Left lung (tissue), 10 donors: ENCODE data around the gene TOM1. TPM values are rescaled to one million over a fixed set of nuclear protein-coding genes. Genes with fewer than 3 reads are reported as not detected.

Source experiments
- ATAC-seq: fragments of 200-7000 bp; cut with Tn5 transposase; one replicate; pipeline ENCODE4 v1.9.1; 2020; ENCODE audit warnings: moderate library complexity
- DNase-seq, 4 donors: peaks; one replicate each; pipeline ENCODE4 v3.0.0-alpha.2; 2013 to 2020
- H3K27ac ChIP-seq, 2 donors: fragments of 200-600 bp; sonication (generic) in 1 of 2; one replicate each; pipeline versions ENCODE4 v1.5.0 to v1.8.0; 2020 to 2021
- H3K27me3 ChIP-seq, 2 donors: fragments of 200-600 bp; sonication (generic) in 1 of 2; one replicate each; pipeline versions ENCODE4 v1.5.0 to v1.8.0; 2020 to 2021
- H3K36me3 ChIP-seq, 2 donors: fragments of 200-600 bp; sonication (generic) in 1 of 2; one replicate each; pipeline versions ENCODE4 v1.5.0 to v1.8.0; 2020 to 2021
- H3K4me1 ChIP-seq, 2 donors: fragments of 200-600 bp; one replicate each; pipeline ENCODE4 v1.8.0; 2021
- H3K4me3 ChIP-seq, 2 donors: fragments of 200-600 bp; sonication (generic) in 1 of 2; one replicate each; pipeline versions ENCODE4 v1.5.0 to v1.8.0; 2020 to 2021; ENCODE audit warnings: mild to moderate bottlenecking in 1 of 2
- H3K9me3 ChIP-seq, 2 donors: fragments of 200-600 bp; sonication (generic) in 1 of 2; one replicate each; pipeline versions ENCODE4 v1.5.0 to v1.8.0; 2020 to 2021
- CTCF ChIP-seq, 2 donors: fragments of 200-600 bp; sonication (generic) in 1 of 2; IDR thresholded peaks; one replicate each; pipeline versions ENCODE4 v1.5.0 to v1.8.0; 2021; ENCODE audit warnings: antibody characterized with exemption in 2 of 2
- intact Hi-C, 2 donors: fragments of 100-400 bp; cut with DNase I; formaldehyde crosslinking; loops; one replicate each; pipeline versions ENCODE4 v1.11.2 to v1.14.2; 2022
- polyA plus RNA-seq, 6 donors: library from polyadenylated mRNA; unstranded; fragments of 120-200 nt; gene quantifications; one replicate each; pipeline ENCODE4 v1.2.1, GENCODE V29; 2013; ENCODE audit not compliant: insufficient read length in 6 of 6
- total RNA-seq, 2 donors: library from RNA; stranded (reverse); fragmentation: NEBNext Ultra II Directional; extraction: Animal tissue kit (Norgen Biotek cat#: 25700); gene quantifications; one replicate each; pipeline ENCODE4 v1.2.1, GENCODE V29; 2021
- donor health status: DM: no; HTN: yes; CAD: no.
- donor health status: DM: no; HTN: no; CAD: no.

The TOM1 gene
- total and polyA plus RNA-seq, 8 donors, result 28.9 to 81.3 (median 32.8) TPM

GRCh38 chr22:35326854-35327562, 27.3 kb downstream of the TOM1 start:
- intact Hi-C loops, result no loop called here
- TF ChIP-seq CTCF (IDR thresholded peaks at IDR 0.05), result no peak
- DNase-seq (peak in 1 of 4 donors; percentile 35), ATAC-seq (no peak)
- Histone ChIP-seq H3K27me3 (no peaks in the 10 kb centered on the region), H3K36me3 (peaks cover 0 to 90% of the 10 kb centered on the region in 2 donors), H3K9me3 (no peaks in the 10 kb centered on the region), H3K4me1 (peaks cover 2 to 49% of the 10 kb centered on the region in 2 donors), H3K27ac (peak overlapping the region in 1 of 2 donors; percentile 93), H3K4me3 (no peak overlapping the region)

- intact Hi-C loops, result no loop called here
- peak overlapping the region in 1 of 2 donors; percentile 93 for H3K27ac ChIP-seq
Observed at GRCh38 chr22:35327690-35328471, 28.2 kb downstream of the TOM1 start.

GRCh38 chr22:35328472-35328885, 28.8 kb downstream of the TOM1 start:
- H3K27me3 ChIP-seq, result no peaks in the 10 kb centered on the region
- intact Hi-C loops, result no loop called here
- no peaks in the 10 kb centered on the region for H3K9me3 ChIP-seq
- H3K4me3 ChIP-seq, result no peak overlapping the region
- no peak for TF ChIP-seq CTCF (IDR thresholded peaks at IDR 0.05)
- H3K4me1 ChIP-seq, result peaks cover 2 to 53% of the 10 kb centered on the region in 2 donors
- ATAC-seq (peak; percentile 29), DNase-seq (peak in 2 of 4 donors; percentile 65 to 91)
- peak overlapping the region in 1 of 2 donors; percentile 93 for H3K27ac ChIP-seq
- peaks cover 0 to 90% of the 10 kb centered on the region in 2 donors for H3K36me3 ChIP-seq

More at GRCh38 chr22:35327690-35328471, 28.2 kb downstream of the TOM1 start:
- Histone ChIP-seq H3K9me3 (no peaks in the 10 kb centered on the region), H3K27me3 (no peaks in the 10 kb centered on the region), H3K4me1 (peaks cover 2 to 49% of the 10 kb centered on the region in 2 donors), H3K4me3 (no peak overlapping the region), H3K36me3 (peaks cover 0 to 90% of the 10 kb centered on the region in 2 donors)
- no peak for ATAC-seq
- no peak for TF ChIP-seq CTCF (IDR thresholded peaks at IDR 0.05)
- peak in 1 of 4 donors; percentile 63 for DNase-seq

- Histone ChIP-seq H3K27me3 (no peaks in the 10 kb centered on the region), H3K4me1 (peaks cover 2 to 60% of the 10 kb centered on the region in 2 donors), H3K9me3 (no peaks in the 10 kb centered on the region), H3K27ac (peak overlapping the region; percentile 61 to 93), H3K4me3 (no peak overlapping the region), H3K36me3 (peaks cover 0 to 90% of the 10 kb centered on the region in 2 donors)
- ATAC-seq, result no peak
- no peak for TF ChIP-seq CTCF (IDR thresholded peaks at IDR 0.05)
- intact Hi-C loops, result no loop called here
- DNase-seq, result no peak
Observed at GRCh38 chr22:35329114-35329847, 29.6 kb downstream of the TOM1 start.
